ENCODE results near the gene SLC1A7. TPM values are rescaled to one million over a fixed set of nuclear protein-coding genes. Genes with fewer than 3 reads are reported as not detected.

Gene SLC1A7
- total and polyA plus RNA-seq, 2 donors (not counting 1 experiment from before 2014, with no cell fraction given): 0.10 TPM; not detected in 1

DNA sequence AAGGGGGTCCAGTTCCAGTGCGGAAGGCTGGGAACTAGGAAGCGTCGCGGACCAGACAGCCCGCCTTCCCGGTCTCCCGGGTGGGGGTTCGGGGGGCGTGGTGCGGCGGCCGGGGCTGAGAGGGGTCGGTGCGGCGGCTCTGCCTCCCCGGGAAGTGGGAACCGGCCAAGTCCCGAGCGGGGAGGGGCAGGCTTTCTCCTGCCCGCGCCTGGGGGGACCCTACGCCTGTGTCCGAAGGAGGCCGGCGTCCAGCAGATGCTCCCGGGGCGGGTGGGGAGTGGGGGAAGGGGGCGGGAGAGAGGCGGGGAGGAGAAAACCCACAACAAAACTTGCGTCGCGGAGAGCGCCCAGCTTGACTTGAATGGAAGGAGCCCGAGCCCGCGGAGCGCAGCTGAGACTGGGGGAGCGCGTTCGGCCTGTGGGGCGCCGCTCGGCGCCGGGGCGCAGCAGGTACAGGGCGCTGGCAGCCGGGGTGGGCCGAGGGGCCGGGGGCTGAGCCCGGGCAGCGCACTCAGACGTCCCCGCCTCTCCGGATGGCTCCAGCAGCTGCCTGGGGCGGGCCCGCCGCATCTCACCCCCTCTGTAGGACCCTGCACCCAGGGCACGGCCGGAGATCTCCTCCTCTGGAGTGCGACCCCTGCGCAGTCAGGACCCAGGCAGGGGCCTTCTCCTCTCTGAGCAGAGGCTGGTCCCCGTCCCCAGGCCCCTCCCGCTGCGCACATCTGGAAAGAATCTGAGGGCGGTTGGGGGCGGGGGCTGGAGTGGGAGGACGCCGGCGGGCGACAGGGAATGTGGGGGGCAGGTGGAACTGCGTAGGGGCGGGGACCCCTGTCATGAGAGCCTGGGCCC is 80.4 kb downstream of the SLC1A7 start, which contains the start of gene PODN:
Gene PODN (plus strand): TSS at position 355 of the 849 bp plus-strand sequence. CDS start 7,643 bp downstream, outside the sequence.
- peaks cover 0 to 46% (median 13%) of the 10 kb centered on the region in 4 experiments for H3K27me3 ChIP-seq (replicated peaks in 1 of 4; ENCODE audit: control extremely low read depth in 1 of 4, control insufficient read depth in 3 of 4, insufficient read depth in 4 of 4, low read length in 3 of 4)
- Mint-ChIP-seq H3K4me3 (peak within 1 kb of the TSS; percentile 49), H3K9me3 (ENCODE audit: insufficient read depth) (no peaks in the 10 kb centered on the region), H3K4me1 (peaks cover 8% of the 10 kb centered on the region), H3K27me3 (peaks cover 42% of the 10 kb centered on the region), H3K27ac (no peak within 1 kb of the TSS)
- H3K9me3 ChIP-seq (ENCODE audit: control extremely low read depth in 1 of 3, control insufficient read depth in 2 of 3, insufficient read depth in 1 of 3, low read length in 2 of 3): no peaks in the 10 kb centered on the region
- DNase-seq (no peak), ATAC-seq (ENCODE audit: low read depth) (no peak)
- H3K79me2 ChIP-seq (ENCODE audit: control insufficient read depth, insufficient read depth, low read length): no peaks in the 10 kb centered on the region
- H3K9ac ChIP-seq (ENCODE audit: low read length): no peak within 1 kb of the TSS
- H2AFZ ChIP-seq (ENCODE audit: insufficient read depth, low read depth, low read length, poor library complexity, severe bottlenecking): no peak within 1 kb of the TSS
- ChIA-PET CTCF (no interaction called here), POLR2A (no interaction called here)
- no peak within 1 kb of the TSS for H3K4me3 ChIP-seq (ENCODE audit: control extremely low read depth in 1 of 5, extremely low read depth in 1 of 5, insufficient read depth in 1 of 5, low read depth in 2 of 5, low read length in 4 of 5)
- H3K27ac ChIP-seq (ENCODE audit: low read length in 2 of 2): no peak within 1 kb of the TSS
- intact Hi-C loops (cut with micrococcal nuclease): no loop called here
- peak within 1 kb of the TSS; percentile 52 for H3K4me2 ChIP-seq (replicated peaks; ENCODE audit: low read depth, low read length, poor library complexity, severe bottlenecking)
- no peaks in the 10 kb centered on the region for H4K20me1 ChIP-seq (ENCODE audit: control insufficient read depth, insufficient read depth, low read length, poor library complexity, severe bottlenecking)
- peaks cover 9 to 13% of the 10 kb centered on the region in 2 donors for H3K4me1 ChIP-seq (ENCODE audit: control insufficient read depth in 2 of 2, insufficient read depth in 2 of 2, low read length in 2 of 2)
- TF ChIP-seq, protein P1, sequence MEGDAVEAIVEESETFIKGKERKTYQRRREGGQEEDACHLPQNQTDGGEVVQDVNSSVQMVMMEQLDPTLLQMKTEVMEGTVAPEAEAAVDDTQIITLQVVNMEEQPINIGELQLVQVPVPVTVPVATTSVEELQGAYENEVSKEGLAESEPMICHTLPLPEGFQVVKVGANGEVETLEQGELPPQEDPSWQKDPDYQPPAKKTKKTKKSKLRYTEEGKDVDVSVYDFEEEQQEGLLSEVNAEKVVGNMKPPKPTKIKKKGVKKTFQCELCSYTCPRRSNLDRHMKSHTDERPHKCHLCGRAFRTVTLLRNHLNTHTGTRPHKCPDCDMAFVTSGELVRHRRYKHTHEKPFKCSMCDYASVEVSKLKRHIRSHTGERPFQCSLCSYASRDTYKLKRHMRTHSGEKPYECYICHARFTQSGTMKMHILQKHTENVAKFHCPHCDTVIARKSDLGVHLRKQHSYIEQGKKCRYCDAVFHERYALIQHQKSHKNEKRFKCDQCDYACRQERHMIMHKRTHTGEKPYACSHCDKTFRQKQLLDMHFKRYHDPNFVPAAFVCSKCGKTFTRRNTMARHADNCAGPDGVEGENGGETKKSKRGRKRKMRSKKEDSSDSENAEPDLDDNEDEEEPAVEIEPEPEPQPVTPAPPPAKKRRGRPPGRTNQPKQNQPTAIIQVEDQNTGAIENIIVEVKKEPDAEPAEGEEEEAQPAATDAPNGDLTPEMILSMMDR (IDR thresholded peaks at IDR 0.05): no peak
- TF ChIP-seq EZH2 (IDR thresholded peaks at IDR 0.05; ENCODE audit: borderline replicate concordance, insufficient read depth, low read depth, low read length, poor library complexity, severe bottlenecking): no peak
- no peaks in the 10 kb centered on the region for H3K36me3 ChIP-seq (replicated peaks in 1 of 2; ENCODE audit: control extremely low read depth in 1 of 2, control insufficient read depth in 1 of 2, extremely low read depth in 1 of 2, insufficient read depth in 2 of 2, low read length in 1 of 2)
- WGBS (ENCODE audit: insufficient coverage): 3% methylated on average over 56 of the region's 73 CpGs
